Measurements from ENCODE around the gene EFCAB6.

The EFCAB6 gene

DNA sequence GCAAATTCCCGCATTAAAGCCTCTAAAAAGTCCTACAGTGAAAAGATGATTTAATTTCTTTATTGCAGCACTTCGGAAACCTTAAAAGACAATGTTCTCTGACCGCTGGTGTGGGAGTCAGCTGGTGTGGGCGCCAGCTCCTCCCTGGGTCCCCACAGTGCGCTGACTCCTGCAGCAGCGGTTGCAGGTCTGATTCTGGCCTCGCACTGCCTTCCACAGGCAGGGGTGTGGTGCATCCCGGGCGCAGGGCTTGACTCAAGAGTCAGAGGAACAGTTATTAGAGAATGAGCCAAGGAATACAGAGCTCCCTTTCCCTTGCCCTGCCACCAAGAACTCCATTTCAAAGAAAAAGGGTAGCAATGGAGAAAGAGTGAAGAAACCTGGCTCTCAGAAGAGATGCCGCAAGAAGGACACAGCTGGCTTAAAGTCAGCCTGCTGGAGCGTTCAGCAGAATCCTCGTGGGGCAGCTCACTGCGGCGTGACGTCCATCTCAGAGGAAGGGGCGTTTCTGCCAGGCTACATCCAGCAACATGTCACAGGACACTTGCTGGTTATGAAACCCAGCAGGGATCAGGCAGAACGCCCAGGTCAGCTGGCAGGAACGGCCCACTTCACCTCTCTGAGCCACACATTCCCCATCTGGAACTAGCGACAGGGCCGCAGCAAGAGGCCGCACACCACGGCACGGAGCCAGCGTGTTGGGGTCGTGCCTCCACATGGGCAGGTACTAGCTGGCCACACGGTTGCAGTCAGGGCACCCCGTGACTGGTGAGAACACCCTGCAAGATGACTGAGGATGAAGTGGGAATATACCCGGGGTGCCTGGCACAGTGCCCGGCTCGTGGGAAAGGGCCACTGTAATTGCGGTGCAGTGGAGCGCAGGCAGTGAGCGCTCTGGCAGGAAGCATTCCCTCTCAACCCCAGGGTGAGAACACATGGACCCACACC is 18.1 kb upstream of the EFCAB6 start:
- no peak for DNase-seq

- DNase-seq, result no peak
These were observed 17.1 kb upstream of the EFCAB6 start for GRCh38 chr22:43828998-43829782.

DNA sequence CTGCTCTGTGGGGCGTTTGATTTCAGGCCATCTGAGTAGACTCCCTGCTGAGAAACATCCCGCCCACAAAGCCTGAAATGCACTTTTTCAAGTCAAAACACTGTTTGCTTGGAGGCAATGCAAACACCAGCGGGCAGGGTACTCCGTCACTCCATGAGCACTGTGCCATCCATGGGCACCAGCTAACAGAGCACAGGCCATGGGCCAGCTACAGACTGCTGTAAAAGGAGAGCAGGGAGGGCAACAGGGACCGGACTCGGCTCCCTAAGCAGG is 16.6 kb upstream of the EFCAB6 start:
- no peak for DNase-seq

DNA sequence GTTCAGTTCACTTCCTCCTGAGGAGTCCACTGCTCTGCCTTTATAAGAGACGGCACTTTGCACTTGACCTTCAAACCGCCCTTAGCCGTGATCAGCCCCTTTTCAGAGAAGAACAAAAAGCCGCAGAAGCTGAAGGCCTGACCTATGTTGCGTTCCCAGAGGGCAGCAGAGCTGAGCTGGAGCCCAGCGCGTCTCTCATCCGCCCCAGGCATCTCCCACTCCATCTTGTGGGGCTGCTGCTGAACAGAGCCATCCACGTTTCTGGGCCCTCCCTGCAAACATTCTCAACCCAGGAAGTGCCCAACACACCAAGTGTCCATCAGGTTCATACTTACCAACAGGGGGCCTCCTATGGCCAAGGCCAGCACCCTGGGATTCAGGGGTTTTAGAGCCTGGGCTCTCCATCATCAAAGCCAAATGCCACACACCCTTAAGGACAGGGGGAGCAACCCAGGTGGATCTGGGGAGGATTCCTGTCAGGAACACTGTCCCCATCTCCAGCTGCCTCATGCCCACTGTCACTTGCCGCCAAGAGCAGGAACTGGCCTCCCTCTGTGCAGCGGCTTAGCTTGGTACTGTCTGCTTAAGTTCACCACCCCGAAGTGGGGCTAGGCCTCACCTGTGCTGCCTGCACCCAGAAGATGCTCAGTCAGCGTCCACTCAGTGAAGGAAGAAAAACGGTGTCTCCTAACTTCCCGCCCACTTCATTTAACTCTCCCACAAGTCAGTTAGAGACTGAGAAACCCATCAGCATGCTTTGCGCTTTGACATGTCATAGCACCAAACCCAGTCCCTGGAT is 16.0 kb upstream of the EFCAB6 start:
- DNase-seq, result no peak

GRCh38 chr22:43827003-43827735 is 15.1 kb upstream of the EFCAB6 start:
- no peak for DNase-seq

DNA sequence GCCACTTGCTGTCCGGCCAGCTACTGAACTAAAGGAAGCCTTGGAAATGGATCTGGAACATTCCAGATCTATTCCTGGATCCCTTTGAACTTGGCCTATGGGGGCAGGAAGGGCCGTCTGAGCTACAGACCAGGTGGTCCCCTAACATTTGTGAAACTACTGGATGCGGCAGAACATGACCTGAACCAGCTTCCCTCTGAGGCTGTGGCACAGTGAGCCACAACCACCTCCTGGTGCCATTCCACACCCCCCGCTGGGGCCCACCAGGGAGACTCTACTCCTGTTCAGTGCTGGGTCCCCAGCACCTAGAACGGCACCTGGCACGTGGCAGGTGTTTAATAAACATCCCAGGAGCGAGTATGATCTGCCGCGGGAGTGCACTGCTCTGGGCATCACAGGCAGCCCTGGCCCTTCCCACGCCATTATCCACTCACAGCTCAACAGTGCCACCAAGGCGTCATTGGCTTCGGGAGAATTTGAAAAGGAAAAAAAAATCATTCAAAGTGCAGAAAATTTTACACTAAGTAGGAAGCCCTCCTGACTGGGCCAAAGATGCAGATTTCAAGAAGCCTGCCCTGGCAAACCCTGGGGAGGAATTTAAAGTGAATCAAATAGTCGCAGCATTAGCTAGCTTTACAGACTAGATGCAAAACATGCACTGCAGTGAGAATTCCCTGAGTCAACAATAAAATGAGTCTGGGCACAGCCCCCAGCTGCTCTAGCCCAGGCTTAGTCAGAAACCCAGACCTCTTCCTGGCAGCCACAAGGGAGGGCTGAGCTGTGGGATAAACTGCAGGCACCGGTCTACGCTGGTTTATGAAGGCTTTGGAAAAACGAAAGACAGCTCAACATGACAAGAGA is 14.3 kb upstream of the EFCAB6 start:
- DNase-seq, result no peak

- DNase-seq, result no peak
These were observed 13.5 kb upstream of the EFCAB6 start for GRCh38 chr22:43825651-43826050.

DNA sequence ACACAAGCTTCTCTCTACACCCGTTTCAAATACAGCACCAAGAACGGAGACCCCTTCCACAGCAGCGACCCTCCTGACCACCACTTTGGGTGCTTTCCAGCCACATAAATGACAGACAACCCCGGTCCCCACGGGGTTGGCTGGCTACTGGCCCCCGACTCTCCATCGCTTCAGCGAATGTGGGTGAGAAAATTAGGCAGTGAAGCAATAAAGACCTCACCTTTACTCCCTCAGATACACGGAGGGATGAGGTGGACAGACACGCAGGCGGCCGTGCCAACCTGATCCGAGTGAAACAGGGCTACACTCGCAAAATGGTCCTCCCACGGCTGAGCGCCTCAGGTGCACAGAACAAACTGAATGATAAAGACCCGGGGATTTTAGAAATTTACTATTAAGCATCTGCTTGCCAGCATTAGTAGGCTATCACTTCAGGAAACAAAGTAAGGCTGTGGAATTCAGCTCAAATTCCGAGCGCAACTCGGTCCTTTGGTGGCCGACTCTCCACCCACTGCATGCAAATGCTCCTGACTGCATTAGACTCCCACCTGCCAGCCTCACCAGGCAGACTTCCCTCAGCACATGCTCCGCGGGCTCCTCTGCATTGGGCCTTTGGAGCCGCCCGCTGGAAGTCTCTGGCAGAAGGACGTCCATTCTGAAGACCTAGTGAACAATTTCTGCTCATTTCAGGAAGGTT is 12.8 kb upstream of the EFCAB6 start:
- no peak for DNase-seq

DNA sequence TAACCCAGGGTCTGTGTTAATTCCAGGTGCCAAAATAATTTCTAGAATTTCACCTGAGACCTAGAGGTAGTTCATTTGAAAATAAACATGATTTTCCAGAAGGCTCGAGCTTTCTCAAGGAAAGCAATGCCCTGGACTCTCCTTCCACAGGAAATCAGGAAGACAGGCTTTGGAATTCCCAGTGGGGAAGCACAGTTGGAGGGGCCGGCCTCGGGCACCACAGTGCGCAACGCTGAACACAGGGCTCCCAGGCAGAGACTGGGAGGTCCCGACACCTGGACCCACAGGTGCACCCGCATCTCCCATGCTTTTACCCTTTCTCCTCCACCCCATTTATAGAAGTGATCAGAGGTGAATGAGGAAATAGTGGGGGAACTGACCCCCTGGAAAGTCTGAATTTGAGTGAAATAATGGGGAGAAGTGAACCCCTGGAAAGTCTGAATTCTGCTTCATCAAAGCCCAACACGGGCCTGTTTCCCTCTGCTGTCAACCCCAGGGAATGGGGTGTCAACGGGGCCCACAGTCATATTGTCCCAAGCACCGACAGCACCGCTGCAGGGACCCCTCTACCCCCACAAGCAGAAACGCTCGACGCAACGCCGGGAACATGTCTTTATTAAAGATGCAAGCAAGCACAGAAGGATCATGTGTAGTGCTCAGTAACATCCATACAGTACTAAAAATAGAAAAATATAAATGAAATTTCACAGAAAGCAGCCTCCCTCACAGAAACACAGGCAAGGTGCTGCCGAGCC is 12.0 kb upstream of the EFCAB6 start:
- no peak for DNase-seq

DNA sequence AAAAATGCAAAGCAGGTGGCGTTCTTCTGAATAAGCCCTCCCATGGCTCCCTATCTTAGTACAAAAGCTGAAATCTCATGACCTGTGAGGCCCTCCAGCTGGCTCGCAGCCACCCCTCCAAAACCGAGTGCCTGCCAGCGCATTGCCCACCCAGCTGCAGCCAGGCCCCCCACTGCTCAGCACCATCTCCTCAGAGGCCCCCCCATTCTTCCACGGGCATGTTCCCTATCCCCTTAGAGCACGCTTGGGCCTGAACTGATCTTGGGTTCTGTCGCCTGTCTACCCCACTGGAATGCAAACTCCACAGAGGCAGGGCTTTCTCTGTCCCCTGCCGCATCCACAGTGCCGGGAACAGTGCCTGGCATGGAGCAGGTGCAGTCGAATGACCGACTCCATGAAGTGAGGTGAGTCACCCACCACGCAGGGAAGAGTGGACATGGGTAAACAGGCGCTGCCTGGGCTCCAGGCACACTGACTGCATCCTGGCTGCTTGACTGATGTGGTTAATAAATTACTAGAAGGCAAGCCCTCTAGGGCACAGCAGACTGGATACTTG is 11.3 kb upstream of the EFCAB6 start:
- no peak for DNase-seq

DNA sequence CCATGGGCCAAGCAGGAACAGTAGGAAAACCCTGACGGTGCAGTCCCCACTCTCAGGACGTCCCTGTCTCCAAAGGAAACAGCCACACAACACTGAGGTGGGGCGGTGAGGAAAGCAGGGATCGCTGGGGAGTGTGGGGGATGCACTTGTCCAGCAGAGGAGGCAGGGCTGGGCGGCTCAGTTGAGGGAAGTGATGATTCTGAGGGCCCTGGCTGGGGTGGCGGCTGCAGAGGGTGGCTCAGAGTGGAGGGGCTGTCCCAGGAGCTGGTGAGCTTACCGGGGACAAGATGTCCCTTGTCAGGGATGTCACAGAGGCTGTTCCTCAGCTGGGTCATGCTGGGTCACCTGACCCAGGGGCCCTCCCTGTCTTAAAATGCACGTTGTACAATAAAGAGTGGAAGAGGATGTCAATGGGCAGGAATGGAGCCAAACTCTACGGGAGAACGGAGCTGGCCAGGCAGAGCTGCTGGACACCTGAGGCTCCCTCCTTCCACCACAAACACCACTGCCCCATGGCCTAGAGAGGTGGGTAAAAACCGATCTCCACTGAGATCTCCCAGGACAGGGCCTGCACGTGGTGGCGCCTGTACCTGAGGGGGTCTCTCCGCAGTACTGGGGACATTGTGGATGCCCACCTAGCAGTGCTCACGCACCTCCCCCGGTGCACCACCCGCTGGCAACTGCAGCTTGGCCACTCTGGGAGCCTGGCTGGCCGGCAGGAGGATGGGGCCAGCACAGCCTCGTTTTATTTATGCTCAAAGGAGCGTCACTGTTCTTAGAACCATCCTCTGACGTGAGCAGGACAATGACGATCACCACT is 9.7 kb upstream of the EFCAB6 start:
- no peak for DNase-seq

DNA sequence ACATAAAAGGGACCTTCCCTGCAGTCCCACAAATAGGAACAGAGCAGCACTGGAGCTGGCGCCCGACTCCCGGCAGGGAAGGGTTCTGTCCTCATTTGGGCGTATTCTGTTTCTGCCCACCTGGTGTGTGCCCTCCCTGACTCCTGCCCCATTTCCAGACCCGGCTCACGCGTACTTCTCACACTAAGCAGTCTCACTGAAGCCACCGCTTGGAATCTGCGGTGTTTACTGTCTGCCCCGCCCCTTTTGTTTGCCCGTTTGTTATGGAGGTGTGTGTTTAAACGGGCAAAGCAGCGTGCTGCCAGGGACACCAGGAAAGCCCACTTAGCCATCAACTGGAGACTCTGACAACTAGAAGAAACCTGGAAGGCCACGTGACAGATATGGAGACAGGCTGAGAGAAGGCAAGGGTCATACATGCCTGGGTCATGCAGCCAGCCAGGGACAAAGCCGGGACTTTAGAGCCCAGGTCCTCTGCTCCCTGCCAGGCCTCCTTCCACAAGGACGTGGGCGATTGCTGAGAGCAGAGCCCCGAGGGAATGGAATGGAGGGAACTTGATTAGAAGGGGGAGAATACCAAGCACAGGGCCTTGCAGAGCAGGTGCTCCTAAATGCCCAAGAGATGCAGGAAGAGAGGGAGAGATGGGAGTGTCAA is 8.7 kb upstream of the EFCAB6 start:
- DNase-seq, result no peak

DNA sequence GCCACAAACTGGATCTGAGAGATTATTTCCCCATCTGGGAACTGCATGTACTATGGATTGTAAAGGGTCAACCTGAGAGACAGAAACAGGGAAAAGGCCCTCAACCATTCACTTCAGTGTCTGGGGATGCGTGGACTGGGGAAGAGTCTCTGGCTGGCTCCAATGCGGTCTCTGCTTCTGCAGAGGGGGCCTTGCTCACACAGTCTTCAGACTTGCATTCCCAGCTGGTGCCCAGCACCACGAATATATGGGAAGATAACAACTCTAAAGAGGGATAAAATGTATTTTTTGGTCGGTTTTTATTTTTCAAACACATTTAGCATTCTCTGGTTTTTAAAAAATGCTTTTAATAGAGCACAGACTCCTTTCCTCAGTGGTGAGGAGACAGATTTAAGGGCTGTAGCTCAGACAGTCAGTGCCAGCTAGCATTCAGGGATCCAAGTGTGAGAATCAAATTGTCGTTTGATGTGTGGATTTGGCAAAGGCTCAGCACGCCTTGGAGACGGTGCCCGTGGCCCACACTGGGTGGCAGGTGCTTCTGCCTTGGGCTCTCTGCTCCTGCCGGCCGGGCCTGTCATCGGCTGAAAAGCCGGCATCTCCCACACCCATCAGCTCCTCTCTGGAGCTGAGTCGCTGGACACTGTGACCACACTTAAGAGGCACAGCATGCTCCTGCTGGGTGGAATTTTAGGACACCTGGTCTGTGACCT is 8.0 kb upstream of the EFCAB6 start:
- no peak for DNase-seq

GRCh38 chr22:43819421-43819921 is 7.4 kb upstream of the EFCAB6 start:
- DNase-seq, result no peak

GRCh38 chr22:43818981-43819380 is 6.9 kb upstream of the EFCAB6 start:
- DNase-seq, result no peak

GRCh38 chr22:43817402-43817801 is 5.3 kb upstream of the EFCAB6 start:
- no peak for DNase-seq

- no peak for DNase-seq
These were observed 2.2 kb upstream of the EFCAB6 start for GRCh38 chr22:43814264-43814663.

DNA sequence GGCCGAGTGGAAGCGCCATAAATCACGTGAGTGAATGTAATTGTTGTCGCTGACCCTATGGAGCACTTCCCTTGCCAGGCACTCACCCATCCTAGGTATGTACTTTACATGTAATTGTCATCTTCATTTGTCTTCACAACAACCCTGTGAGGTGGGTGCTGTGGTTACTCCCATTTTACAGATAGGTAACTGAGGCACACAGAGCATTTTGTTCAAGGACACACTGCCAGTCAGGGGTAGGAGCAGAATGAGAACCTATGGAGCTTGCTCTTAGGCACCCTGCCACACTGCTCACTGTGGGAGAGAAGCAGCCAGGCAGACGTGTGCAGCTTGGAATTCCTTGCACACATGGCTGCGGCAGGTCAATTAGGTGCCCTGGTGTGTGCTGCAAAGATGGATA is 785 bp upstream of the EFCAB6 start:
- DNase-seq, result no peak
